Liver (tissue), 6 donors: ENCODE data around the gene CD81. TPM values are rescaled to one million over a fixed set of nuclear protein-coding genes. Genes with fewer than 3 reads are reported as not detected.

Experiments
- CTCF ChIP-seq: fragments of 150-350 bp; IDR thresholded peaks from 2 replicates; pipeline ENCODE4 v1.5.1; 2017; ENCODE audit warnings: improper control_type of control experiment, low read depth, low read length; ENCODE audit not compliant: missing input control
- EGR1 ChIP-seq, 2 donors: IDR thresholded peaks; 2 replicates each; pipeline ENCODE4 v1.6.1; 2016 to 2018; ENCODE audit warnings: antibody characterized with exemption in 2 of 2, low read depth in 2 of 2
- FOXA1 ChIP-seq: IDR thresholded peaks from 2 replicates; pipeline ENCODE4 v1.6.1; 2016; ENCODE audit warnings: antibody characterized with exemption
- FOXA2 ChIP-seq: IDR thresholded peaks from 2 replicates; pipeline ENCODE4 v1.6.1; 2016; ENCODE audit warnings: antibody characterized with exemption
- HNF4G ChIP-seq: IDR thresholded peaks from 2 replicates; pipeline ENCODE4 v1.6.1; 2016; ENCODE audit warnings: antibody characterized with exemption
- NR2F2 ChIP-seq: IDR thresholded peaks from 2 replicates; pipeline ENCODE4 v1.6.1; 2016; ENCODE audit warnings: antibody characterized with exemption
- RAD21 ChIP-seq, 2 donors: IDR thresholded peaks; 2 replicates each; pipeline ENCODE4 v1.6.1; 2016; ENCODE audit warnings: antibody characterized with exemption in 2 of 2, mild to moderate bottlenecking in 2 of 2
- RXRA ChIP-seq, 2 donors: IDR thresholded peaks; 2 replicates each; pipeline ENCODE4 v1.6.1; 2017 to 2018; ENCODE audit warnings: antibody characterized with exemption in 2 of 2, mild to moderate bottlenecking in 1 of 2
- polyA plus RNA-seq, 2 donors: library from polyadenylated mRNA; stranded (reverse) in 1 of 2; unstranded in 1 of 2; fragments of 200-250 nt in 1 of 2; fragments of >200 nt in 1 of 2; fragmentation: Nextera tagmentation in 1 of 2; extraction: Ambion mirVana in 1 of 2; gene quantifications; one replicate each; pipeline versions ENCODE4 v1.2.1 to v1.2.3, GENCODE V29; 2013 to 2015
- small RNA-seq: library from RNA; depleted of rRNA; stranded (forward); fragments of <200 nt; gene quantifications from one replicate; pipeline ENCODE3, GENCODE V24; 2014
- total RNA-seq, 2 donors: library from RNA; depleted of rRNA; stranded (reverse); fragments of >200 nt; gene quantifications; one replicate each; pipeline ENCODE4 v1.2.3, GENCODE V29; 2014
- donor health status: healthy.
- donor health status: healthy.
- donor health status: healthy.

CD81 gene
- total and polyA plus RNA-seq, 4 donors, result 76.9 to 712 (median 164) TPM

GRCh38 chr11:2446590-2447252 lies 69.6 kb downstream of the CD81 start (continued):
- TF ChIP-seq CTCF (no peak), HNF4G (no peak), RAD21 (IDR thresholded peaks at IDR 0.05) (no peak), FOXA2 (no peak), NR2F2 (no peak), RXRA (IDR thresholded peaks at IDR 0.05) (no peak), FOXA1 (no peak), EGR1 (IDR thresholded peaks at IDR 0.05; ENCODE audit: low read depth in 2 of 2) (no peak)

Small RNA genes lying within 50 kb of the gene (small RNA-seq; reads per million reads assigned to genes)
- not detected for gene RF00019

Other genes starting within 250 kb of the CD81 start
- gene IGF2, start 237.9 kb upstream of the CD81 start, total RNA-seq, result 1,000 to 10,000 TPM in 1 of 2 donors, 10 to 100 TPM in 1; 70.5 to 1,440 TPM
- gene IGF2, start 237.9 kb upstream of the CD81 start, polyA plus RNA-seq, result 100 to 1,000 TPM; 125 to 259 TPM
- gene INS, start 216.1 kb upstream of the CD81 start, total RNA-seq, result under 1 TPM in 1 of 2 donors, not detected in 1; 0.37 TPM
- gene INS, start 216.1 kb upstream of the CD81 start, polyA plus RNA-seq, result under 1 TPM in 1 of 2 donors, not detected in 1; 0.16 TPM
- gene TH, start 205.5 kb upstream of the CD81 start, total RNA-seq, result not detected
- under 1 TPM; 0.13 to 0.24 TPM for gene TH, start 205.5 kb upstream of the CD81 start, polyA plus RNA-seq
- gene ASCL2, start 106.7 kb upstream of the CD81 start, total RNA-seq, result under 1 TPM; 0.17 to 0.47 TPM
- gene ASCL2, start 106.7 kb upstream of the CD81 start, polyA plus RNA-seq, result under 1 TPM; 0.29 to 0.36 TPM
- 10 to 100 TPM in 1 of 2 donors, under 1 TPM in 1; 0.67 to 16.2 TPM for gene C11orf21, start 75.4 kb upstream of the CD81 start, total RNA-seq
- gene C11orf21, start 75.4 kb upstream of the CD81 start, polyA plus RNA-seq, result under 1 TPM; 0.14 to 0.22 TPM
- gene TSPAN32, start 75.3 kb upstream of the CD81 start, total RNA-seq, result 10 to 100 TPM in 1 of 2 donors, under 1 TPM in 1; 0.25 to 71.4 TPM
- under 1 TPM; 0.32 to 0.57 TPM for gene TSPAN32, start 75.3 kb upstream of the CD81 start, polyA plus RNA-seq
- 10 to 100 TPM; 16.6 to 18.5 TPM for gene TSSC4, start 23.4 kb downstream of the CD81 start, total RNA-seq
- gene TSSC4, start 23.4 kb downstream of the CD81 start, polyA plus RNA-seq, result 10 to 100 TPM; 15.8 to 19.1 TPM
- under 1 TPM in 1 of 2 donors, not detected in 1; 0.05 TPM for gene TRPM5, start 67.2 kb downstream of the CD81 start, total RNA-seq
- gene TRPM5, start 67.2 kb downstream of the CD81 start, polyA plus RNA-seq, result not detected
- 1 to 10 TPM; 1.3 to 2.2 TPM for gene KCNQ1, start 67.7 kb downstream of the CD81 start, total RNA-seq
- 1 to 10 TPM in 1 of 2 donors, under 1 TPM in 1; 0.31 to 1.7 TPM for gene KCNQ1, start 67.7 kb downstream of the CD81 start, polyA plus RNA-seq